ENCODE results near the gene CNDP1.

Gene CNDP1

GRCh38 chr18:74604361-74604760, 70.1 kb downstream of the CNDP1 start:
- H3K27ac ChIP-seq (ENCODE audit: low read length) = no peak overlapping the region
- H3K27me3 ChIP-seq (ENCODE audit: control insufficient read depth, insufficient read depth, low read length) = peaks cover 6% of the 10 kb centered on the region
- H3K4me3 ChIP-seq (ENCODE audit: low read length) = no peak overlapping the region
- no peak overlapping the region for H3K9ac ChIP-seq (ENCODE audit: low read length)
- H3K9me3 ChIP-seq (ENCODE audit: control insufficient read depth, low read depth, low read length) = no peaks in the 10 kb centered on the region
- no peaks in the 10 kb centered on the region for H3K4me1 ChIP-seq (ENCODE audit: control insufficient read depth, low read depth, low read length)
- no peaks in the 10 kb centered on the region for H3K36me3 ChIP-seq (ENCODE audit: control insufficient read depth, low read depth, low read length)

- Histone ChIP-seq H3K27ac (ENCODE audit: low read length) (no peak overlapping the region), H3K27me3 (ENCODE audit: control insufficient read depth, insufficient read depth, low read length) (peaks cover 2% of the 10 kb centered on the region), H3K9ac (ENCODE audit: low read length) (no peak overlapping the region), H3K36me3 (ENCODE audit: control insufficient read depth, low read depth, low read length) (no peaks in the 10 kb centered on the region), H3K4me3 (ENCODE audit: low read length) (no peak overlapping the region), H3K4me1 (ENCODE audit: control insufficient read depth, low read depth, low read length) (no peaks in the 10 kb centered on the region), H3K9me3 (ENCODE audit: control insufficient read depth, low read depth, low read length) (no peaks in the 10 kb centered on the region)
Measured at GRCh38 chr18:74604774-74605173, 70.5 kb downstream of the CNDP1 start.

- no peaks in the 10 kb centered on the region for H3K9me3 ChIP-seq (ENCODE audit: control insufficient read depth, low read depth, low read length)
- H3K4me1 ChIP-seq (ENCODE audit: control insufficient read depth, low read depth, low read length) = no peaks in the 10 kb centered on the region
- no peaks in the 10 kb centered on the region for H3K36me3 ChIP-seq (ENCODE audit: control insufficient read depth, low read depth, low read length)
- no peaks in the 10 kb centered on the region for H3K27me3 ChIP-seq (ENCODE audit: control insufficient read depth, insufficient read depth, low read length)
- H3K4me3 ChIP-seq (ENCODE audit: low read length) = no peak overlapping the region
- no peak overlapping the region for H3K27ac ChIP-seq (ENCODE audit: low read length)
- H3K9ac ChIP-seq (ENCODE audit: low read length) = no peak overlapping the region
Measured at GRCh38 chr18:74608681-74609080, 74.4 kb downstream of the CNDP1 start.

- Histone ChIP-seq H3K4me3 (ENCODE audit: low read length) (no peak overlapping the region), H3K27me3 (ENCODE audit: control insufficient read depth, insufficient read depth, low read length) (no peaks in the 10 kb centered on the region), H3K9me3 (ENCODE audit: control insufficient read depth, low read depth, low read length) (no peaks in the 10 kb centered on the region), H3K9ac (ENCODE audit: low read length) (no peak overlapping the region), H3K36me3 (ENCODE audit: control insufficient read depth, low read depth, low read length) (no peaks in the 10 kb centered on the region), H3K4me1 (ENCODE audit: control insufficient read depth, low read depth, low read length) (no peaks in the 10 kb centered on the region), H3K27ac (ENCODE audit: low read length) (no peak overlapping the region)
Measured at GRCh38 chr18:74609535-74609934, 75.2 kb downstream of the CNDP1 start.

- no peaks in the 10 kb centered on the region for H3K27me3 ChIP-seq (ENCODE audit: control insufficient read depth, insufficient read depth, low read length)
- no peaks in the 10 kb centered on the region for H3K4me1 ChIP-seq (ENCODE audit: control insufficient read depth, low read depth, low read length)
- no peak overlapping the region for H3K27ac ChIP-seq (ENCODE audit: low read length)
- H3K9ac ChIP-seq (ENCODE audit: low read length) = no peak overlapping the region
- no peak overlapping the region for H3K4me3 ChIP-seq (ENCODE audit: low read length)
- no peaks in the 10 kb centered on the region for H3K9me3 ChIP-seq (ENCODE audit: control insufficient read depth, low read depth, low read length)
- no peaks in the 10 kb centered on the region for H3K36me3 ChIP-seq (ENCODE audit: control insufficient read depth, low read depth, low read length)
Measured at GRCh38 chr18:74610051-74610615, 75.8 kb downstream of the CNDP1 start.

GRCh38 chr18:74610860-74611259, 76.6 kb downstream of the CNDP1 start:
- H3K9ac ChIP-seq (ENCODE audit: low read length) = no peak overlapping the region
- no peak overlapping the region for H3K27ac ChIP-seq (ENCODE audit: low read length)
- no peak overlapping the region for H3K4me3 ChIP-seq (ENCODE audit: low read length)
- H3K27me3 ChIP-seq (ENCODE audit: control insufficient read depth, insufficient read depth, low read length) = no peaks in the 10 kb centered on the region
- no peaks in the 10 kb centered on the region for H3K4me1 ChIP-seq (ENCODE audit: control insufficient read depth, low read depth, low read length)
- no peaks in the 10 kb centered on the region for H3K36me3 ChIP-seq (ENCODE audit: control insufficient read depth, low read depth, low read length)
- no peaks in the 10 kb centered on the region for H3K9me3 ChIP-seq (ENCODE audit: control insufficient read depth, low read depth, low read length)

GRCh38 chr18:74611765-74612164, 77.5 kb downstream of the CNDP1 start:
- Histone ChIP-seq H3K4me3 (ENCODE audit: low read length) (no peak overlapping the region), H3K4me1 (ENCODE audit: control insufficient read depth, low read depth, low read length) (no peaks in the 10 kb centered on the region), H3K27ac (ENCODE audit: low read length) (no peak overlapping the region), H3K9ac (ENCODE audit: low read length) (no peak overlapping the region), H3K27me3 (ENCODE audit: control insufficient read depth, insufficient read depth, low read length) (no peaks in the 10 kb centered on the region), H3K36me3 (ENCODE audit: control insufficient read depth, low read depth, low read length) (no peaks in the 10 kb centered on the region), H3K9me3 (ENCODE audit: control insufficient read depth, low read depth, low read length) (no peaks in the 10 kb centered on the region)

- Histone ChIP-seq H3K27ac (ENCODE audit: low read length) (no peak overlapping the region), H3K9me3 (ENCODE audit: control insufficient read depth, low read depth, low read length) (no peaks in the 10 kb centered on the region), H3K36me3 (ENCODE audit: control insufficient read depth, low read depth, low read length) (no peaks in the 10 kb centered on the region), H3K9ac (ENCODE audit: low read length) (no peak overlapping the region), H3K4me1 (ENCODE audit: control insufficient read depth, low read depth, low read length) (no peaks in the 10 kb centered on the region), H3K4me3 (ENCODE audit: low read length) (no peak overlapping the region), H3K27me3 (ENCODE audit: control insufficient read depth, insufficient read depth, low read length) (no peaks in the 10 kb centered on the region)
Measured at GRCh38 chr18:74613381-74613780, 79.1 kb downstream of the CNDP1 start.

- Histone ChIP-seq H3K27me3 (ENCODE audit: control insufficient read depth, insufficient read depth, low read length) (no peaks in the 10 kb centered on the region), H3K4me3 (ENCODE audit: low read length) (no peak overlapping the region), H3K4me1 (ENCODE audit: control insufficient read depth, low read depth, low read length) (no peaks in the 10 kb centered on the region), H3K36me3 (ENCODE audit: control insufficient read depth, low read depth, low read length) (no peaks in the 10 kb centered on the region), H3K9me3 (ENCODE audit: control insufficient read depth, low read depth, low read length) (no peaks in the 10 kb centered on the region), H3K27ac (ENCODE audit: low read length) (no peak overlapping the region), H3K9ac (ENCODE audit: low read length) (no peak overlapping the region)
Measured at GRCh38 chr18:74616494-74616893, 82.2 kb downstream of the CNDP1 start.

- no peaks in the 10 kb centered on the region for H3K4me1 ChIP-seq (ENCODE audit: control insufficient read depth, low read depth, low read length)
- no peaks in the 10 kb centered on the region for H3K36me3 ChIP-seq (ENCODE audit: control insufficient read depth, low read depth, low read length)
- no peak overlapping the region for H3K9ac ChIP-seq (ENCODE audit: low read length)
- H3K9me3 ChIP-seq (ENCODE audit: control insufficient read depth, low read depth, low read length) = no peaks in the 10 kb centered on the region
- H3K4me3 ChIP-seq (ENCODE audit: low read length) = no peak overlapping the region
- no peak overlapping the region for H3K27ac ChIP-seq (ENCODE audit: low read length)
- no peaks in the 10 kb centered on the region for H3K27me3 ChIP-seq (ENCODE audit: control insufficient read depth, insufficient read depth, low read length)
Measured at GRCh38 chr18:74617486-74617885, 83.2 kb downstream of the CNDP1 start.

GRCh38 chr18:74622072-74622471, 87.8 kb downstream of the CNDP1 start:
- Histone ChIP-seq H3K36me3 (ENCODE audit: control insufficient read depth, low read depth, low read length) (no peaks in the 10 kb centered on the region), H3K27ac (ENCODE audit: low read length) (no peak overlapping the region), H3K27me3 (ENCODE audit: control insufficient read depth, insufficient read depth, low read length) (no peaks in the 10 kb centered on the region), H3K4me3 (ENCODE audit: low read length) (no peak overlapping the region), H3K4me1 (ENCODE audit: control insufficient read depth, low read depth, low read length) (peaks cover 14% of the 10 kb centered on the region), H3K9ac (ENCODE audit: low read length) (no peak overlapping the region), H3K9me3 (ENCODE audit: control insufficient read depth, low read depth, low read length) (no peaks in the 10 kb centered on the region)

GRCh38 chr18:74623047-74623816, 88.9 kb downstream of the CNDP1 start:
- peaks cover 14% of the 10 kb centered on the region for H3K4me1 ChIP-seq (ENCODE audit: control insufficient read depth, low read depth, low read length)
- H3K27me3 ChIP-seq (ENCODE audit: control insufficient read depth, insufficient read depth, low read length) = no peaks in the 10 kb centered on the region
- H3K4me3 ChIP-seq (ENCODE audit: low read length) = peak overlapping the region; percentile 16
- H3K9me3 ChIP-seq (ENCODE audit: control insufficient read depth, low read depth, low read length) = no peaks in the 10 kb centered on the region
- no peaks in the 10 kb centered on the region for H3K36me3 ChIP-seq (ENCODE audit: control insufficient read depth, low read depth, low read length)
- no peak overlapping the region for H3K27ac ChIP-seq (ENCODE audit: low read length)
- H3K9ac ChIP-seq (ENCODE audit: low read length) = no peak overlapping the region

Measured in iPS-18a (cell line).